ENCODE results near the gene MAP3K3.

DNA sequence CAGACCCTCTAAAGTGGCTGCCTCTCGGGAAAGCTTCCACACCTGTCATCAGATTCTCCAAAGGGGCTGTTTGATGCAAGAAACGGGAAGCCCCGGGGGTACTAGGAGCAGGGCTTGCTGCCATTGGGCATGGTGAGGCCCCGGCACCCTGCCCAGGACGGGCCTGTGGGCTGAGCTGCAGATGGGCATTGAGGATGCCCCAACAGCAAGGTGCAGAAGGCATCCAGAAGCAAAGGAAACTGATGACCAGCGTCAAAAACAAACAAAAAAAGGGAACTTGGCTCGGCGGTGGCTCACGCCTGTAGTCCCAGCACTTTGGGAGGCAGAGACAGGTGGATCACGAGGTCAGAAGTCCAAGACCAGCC lies 79.2 kb downstream of the MAP3K3 start:
- TF ChIP-seq POLR2A (IDR thresholded peaks at IDR 0.05; ENCODE audit: low read depth, low read length) (no peak), POLR2AphosphoS5 (IDR thresholded peaks at IDR 0.05; ENCODE audit: low read depth, low read length) (no peak; the same call in 1 of the 2 replicates)
